B cell (primary cell): Measurements from ENCODE around the gene EFR3B.

ENCODE experiments used
- EZH2 ChIP-seq: IDR thresholded peaks from 2 replicates; pipeline ENCODE4 v1.6.1; 2012; ENCODE audit warnings: borderline replicate concordance, low read depth, mild to moderate bottlenecking, moderate library complexity, low read length; ENCODE audit not compliant: insufficient read depth, poor library complexity, severe bottlenecking
- TF ChIP-seq, protein P1 (sequence below): fragments of 200-600 bp; IDR thresholded peaks from one replicate; pipeline ENCODE4 v1.8.0; 2022; ENCODE audit warnings: antibody characterized with exemption, mild to moderate bottlenecking

DNA sequence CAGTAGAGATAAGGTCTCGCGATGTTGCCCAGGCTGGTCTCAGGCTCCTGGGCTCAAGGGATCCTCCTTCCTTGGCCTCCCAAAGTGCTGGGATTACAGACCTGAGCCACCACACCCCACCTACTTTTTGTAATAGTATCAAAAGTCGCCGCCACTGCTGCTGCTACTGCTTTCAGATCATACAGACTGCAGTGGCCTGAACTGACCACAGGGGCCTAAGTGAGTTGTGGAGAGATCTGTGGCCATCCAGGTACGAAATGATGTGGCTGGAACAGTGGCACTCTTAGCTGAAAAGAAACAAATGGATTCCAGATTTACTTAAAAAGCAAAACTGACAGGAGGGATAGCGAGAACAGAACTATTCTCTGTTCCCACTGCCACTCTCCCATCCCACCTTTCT lies 159.4 kb downstream of the EFR3B start:
- TF ChIP-seq, protein P1, sequence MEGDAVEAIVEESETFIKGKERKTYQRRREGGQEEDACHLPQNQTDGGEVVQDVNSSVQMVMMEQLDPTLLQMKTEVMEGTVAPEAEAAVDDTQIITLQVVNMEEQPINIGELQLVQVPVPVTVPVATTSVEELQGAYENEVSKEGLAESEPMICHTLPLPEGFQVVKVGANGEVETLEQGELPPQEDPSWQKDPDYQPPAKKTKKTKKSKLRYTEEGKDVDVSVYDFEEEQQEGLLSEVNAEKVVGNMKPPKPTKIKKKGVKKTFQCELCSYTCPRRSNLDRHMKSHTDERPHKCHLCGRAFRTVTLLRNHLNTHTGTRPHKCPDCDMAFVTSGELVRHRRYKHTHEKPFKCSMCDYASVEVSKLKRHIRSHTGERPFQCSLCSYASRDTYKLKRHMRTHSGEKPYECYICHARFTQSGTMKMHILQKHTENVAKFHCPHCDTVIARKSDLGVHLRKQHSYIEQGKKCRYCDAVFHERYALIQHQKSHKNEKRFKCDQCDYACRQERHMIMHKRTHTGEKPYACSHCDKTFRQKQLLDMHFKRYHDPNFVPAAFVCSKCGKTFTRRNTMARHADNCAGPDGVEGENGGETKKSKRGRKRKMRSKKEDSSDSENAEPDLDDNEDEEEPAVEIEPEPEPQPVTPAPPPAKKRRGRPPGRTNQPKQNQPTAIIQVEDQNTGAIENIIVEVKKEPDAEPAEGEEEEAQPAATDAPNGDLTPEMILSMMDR: no peak
- no peak for TF ChIP-seq EZH2
